Subcutaneous adipose tissue (tissue), 4 donors: ENCODE measurements around the gene B4GALT3. TPM values are rescaled to one million over a fixed set of nuclear protein-coding genes. Genes with fewer than 3 reads are reported as not detected.

Source experiments
- CTCF ChIP-seq: fragments of 450-650 bp; IDR thresholded peaks from one replicate; pipeline ENCODE4 v1.5.1; 2016; ENCODE audit warnings: low read depth, mild to moderate bottlenecking, control low read depth, antibody characterized with exemption, moderate library complexity
- small RNA-seq: library from RNA; depleted of rRNA; stranded (forward); fragments of <200 nt; gene quantifications from one replicate; pipeline ENCODE3, GENCODE V24; 2016
- total RNA-seq, 4 donors: library from RNA; depleted of rRNA; stranded (reverse); fragments of >200 nt; gene quantifications; one replicate each; pipeline ENCODE4 v1.1.0, GENCODE V29; 2016

The B4GALT3 gene
- total RNA-seq, 4 donors from 2014 or later, result 11.7 to 25.3 (median 19.8) TPM

GRCh38 chr1:161131523-161132409, 45.5 kb downstream of the B4GALT3 start:
- TF ChIP-seq CTCF, result no peak

- TF ChIP-seq CTCF, result no peak
Observed at GRCh38 chr1:161130266-161130665, 47.0 kb downstream of the B4GALT3 start.

GRCh38 chr1:161128591-161129420, 48.5 kb downstream of the B4GALT3 start:
- no peak for TF ChIP-seq CTCF

GRCh38 chr1:161127649-161128048, 49.7 kb downstream of the B4GALT3 start:
- no peak for TF ChIP-seq CTCF

- no peak for TF ChIP-seq CTCF
Observed at GRCh38 chr1:161122967-161123366, 54.3 kb downstream of the B4GALT3 start.

GRCh38 chr1:161121834-161122233, 55.5 kb downstream of the B4GALT3 start:
- TF ChIP-seq CTCF, result no peak

Small RNAs within 50 kb of the gene (small RNA-seq; reads per million reads assigned to genes)
- gene RF01225, result not detected

Other genes starting within 250 kb of the B4GALT3 start
- gene ITLN2, start 222.7 kb downstream of the B4GALT3 start, total RNA-seq, result not detected
- 100 to 1,000 TPM in 1 of 4 donors, 10 to 100 TPM in 3; 38.6 to 133 (median 51.5) TPM for gene F11R, start 156.4 kb downstream of the B4GALT3 start, total RNA-seq
- gene TSTD1, start 138.5 kb downstream of the B4GALT3 start, total RNA-seq, result 10 to 100 TPM in 3 of 4 donors, 1 to 10 TPM in 1; 8.6 to 65.4 (median 43.8) TPM
- 10 to 100 TPM; 40.1 to 81.4 (median 74.9) TPM for gene USF1, start 131.5 kb downstream of the B4GALT3 start, total RNA-seq
- 10 to 100 TPM in 3 of 4 donors, 1 to 10 TPM in 1; 6.0 to 46.9 (median 17.6) TPM for gene ARHGAP30, start 107.6 kb downstream of the B4GALT3 start, total RNA-seq
- gene NECTIN4, start 87.9 kb downstream of the B4GALT3 start, total RNA-seq, result 1 to 10 TPM in 1 of 4 donors, under 1 TPM in 1, not detected in 2; 0.22 to 2.4 TPM
- gene KLHDC9, start 79.1 kb downstream of the B4GALT3 start, total RNA-seq, result 1 to 10 TPM in 2 of 4 donors, under 1 TPM in 1, not detected in 1; 0.68 to 4.8 (median 1.7) TPM
- 10 to 100 TPM; 35.0 to 57.1 (median 42.5) TPM for gene PFDN2, start 59.5 kb downstream of the B4GALT3 start, total RNA-seq
- 10 to 100 TPM; 20.4 to 41.1 (median 35.3) TPM for gene NIT1, start 59.4 kb downstream of the B4GALT3 start, total RNA-seq
- 10 to 100 TPM; 25.2 to 36.8 (median 36.4) TPM for gene DEDD, start 44.8 kb downstream of the B4GALT3 start, total RNA-seq
- gene UFC1, start 23.5 kb downstream of the B4GALT3 start, total RNA-seq, result 100 to 1,000 TPM in 1 of 4 donors, 10 to 100 TPM in 3; 41.8 to 109 (median 65.4) TPM
- gene USP21, start 18.0 kb downstream of the B4GALT3 start, total RNA-seq, result 10 to 100 TPM in 2 of 4 donors, 1 to 10 TPM in 2; 8.8 to 19.6 (median 11.0) TPM
- 10 to 100 TPM in 3 of 4 donors, 1 to 10 TPM in 1; 7.7 to 28.4 (median 17.8) TPM for gene PPOX, start 11.1 kb downstream of the B4GALT3 start, total RNA-seq
- 10 to 100 TPM; 16.8 to 79.3 (median 33.9) TPM for gene ADAMTS4, start 21.5 kb upstream of the B4GALT3 start, total RNA-seq
- 100 to 1,000 TPM in 2 of 4 donors, 10 to 100 TPM in 2; 74.7 to 125 (median 106) TPM for gene NDUFS2, start 24.9 kb upstream of the B4GALT3 start, total RNA-seq
- 100 to 1,000 TPM in 3 of 4 donors, 10 to 100 TPM in 1; 39.6 to 510 (median 152) TPM for gene FCER1G, start 37.8 kb upstream of the B4GALT3 start, total RNA-seq
- gene APOA2, start 46.1 kb upstream of the B4GALT3 start, total RNA-seq, result not detected
- 10 to 100 TPM in 2 of 4 donors, 1 to 10 TPM in 2; 7.5 to 10.6 (median 9.9) TPM for gene TOMM40L, start 48.6 kb upstream of the B4GALT3 start, total RNA-seq
- not detected for gene NR1I3, start 60.7 kb upstream of the B4GALT3 start, total RNA-seq
- not detected for gene PCP4L1, start 81.2 kb upstream of the B4GALT3 start, total RNA-seq
- gene MPZ, start 132.5 kb upstream of the B4GALT3 start, total RNA-seq, result 1 to 10 TPM; 2.4 to 7.8 (median 3.9) TPM
- gene SDHC, start 136.9 kb upstream of the B4GALT3 start, total RNA-seq, result 10 to 100 TPM; 27.1 to 41.8 (median 34.4) TPM
- gene CFAP126, start 190.4 kb upstream of the B4GALT3 start, total RNA-seq, result not detected